ENCODE results near the gene SLC25A22.

SLC25A22 gene

DNA sequence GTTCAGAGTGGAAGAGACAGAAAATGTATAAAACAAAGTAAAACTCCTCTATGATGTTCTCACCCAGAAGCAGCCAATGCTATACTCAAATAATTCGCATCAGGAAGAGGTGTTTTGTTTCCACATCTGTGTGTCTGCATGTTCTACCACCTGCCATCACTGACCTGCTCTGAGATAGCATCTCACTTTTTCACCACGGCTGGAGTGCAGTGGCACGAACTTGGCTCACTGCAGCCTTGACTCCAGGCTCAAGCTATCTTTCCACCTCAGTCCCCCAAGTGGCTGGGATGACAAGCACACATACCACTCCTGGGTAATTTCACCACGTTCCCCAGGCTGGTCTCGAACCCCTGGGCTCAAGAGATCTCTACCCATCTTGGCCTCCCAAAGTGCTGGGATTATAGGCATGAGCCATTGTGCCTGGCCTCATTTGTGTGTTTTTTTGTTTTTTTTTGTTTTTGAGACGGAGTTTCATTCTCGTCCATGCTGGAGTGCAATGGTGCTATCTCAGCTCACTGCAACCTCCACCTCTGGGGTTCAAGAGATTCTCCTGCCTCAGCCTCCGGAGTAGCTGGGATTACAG, 36.5 kb downstream of the SLC25A22 start:
- in situ Hi-C loops (cut with MboI; ENCODE audit: low sequenced_read_pairs) = no loop called here

DNA sequence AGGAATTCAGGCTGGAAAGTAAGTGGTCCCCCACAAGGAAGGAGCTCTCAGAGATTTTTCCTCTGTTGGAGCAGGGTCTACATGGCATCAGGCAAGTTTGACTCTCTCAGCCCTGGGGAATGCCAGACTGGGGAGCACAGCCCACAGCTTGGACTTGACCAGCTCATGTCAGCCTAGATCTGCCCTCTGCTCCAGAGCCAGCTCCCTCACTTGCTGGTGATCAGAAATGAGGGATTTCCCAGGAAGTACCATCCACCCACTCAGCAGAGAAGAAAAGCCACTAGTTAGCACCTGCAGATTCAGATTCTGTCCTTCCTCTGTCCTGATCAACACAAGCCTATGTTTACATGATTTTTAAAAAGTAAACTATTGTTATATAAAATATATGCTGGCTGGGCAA, 37.8 kb downstream of the SLC25A22 start:
- in situ Hi-C loops (cut with MboI; ENCODE audit: low sequenced_read_pairs) = no loop called here

- in situ Hi-C loops (cut with MboI; ENCODE audit: low sequenced_read_pairs) = no loop called here
Observed at GRCh38 chr11:749731-750130, 48.4 kb downstream of the SLC25A22 start.

- in situ Hi-C loops (cut with MboI; ENCODE audit: low sequenced_read_pairs) = no loop called here
Observed at GRCh38 chr11:748007-748359, 50.1 kb downstream of the SLC25A22 start.

- in situ Hi-C loops (cut with MboI; ENCODE audit: low sequenced_read_pairs) = no loop called here
Observed at GRCh38 chr11:747158-748006, 50.7 kb downstream of the SLC25A22 start, which contains the start of gene TALDO1. Gene TALDO1, plus strand, starts transcription at chr11:747464. Its CDS starts 18 bp downstream, at chr11:747482.

DNA sequence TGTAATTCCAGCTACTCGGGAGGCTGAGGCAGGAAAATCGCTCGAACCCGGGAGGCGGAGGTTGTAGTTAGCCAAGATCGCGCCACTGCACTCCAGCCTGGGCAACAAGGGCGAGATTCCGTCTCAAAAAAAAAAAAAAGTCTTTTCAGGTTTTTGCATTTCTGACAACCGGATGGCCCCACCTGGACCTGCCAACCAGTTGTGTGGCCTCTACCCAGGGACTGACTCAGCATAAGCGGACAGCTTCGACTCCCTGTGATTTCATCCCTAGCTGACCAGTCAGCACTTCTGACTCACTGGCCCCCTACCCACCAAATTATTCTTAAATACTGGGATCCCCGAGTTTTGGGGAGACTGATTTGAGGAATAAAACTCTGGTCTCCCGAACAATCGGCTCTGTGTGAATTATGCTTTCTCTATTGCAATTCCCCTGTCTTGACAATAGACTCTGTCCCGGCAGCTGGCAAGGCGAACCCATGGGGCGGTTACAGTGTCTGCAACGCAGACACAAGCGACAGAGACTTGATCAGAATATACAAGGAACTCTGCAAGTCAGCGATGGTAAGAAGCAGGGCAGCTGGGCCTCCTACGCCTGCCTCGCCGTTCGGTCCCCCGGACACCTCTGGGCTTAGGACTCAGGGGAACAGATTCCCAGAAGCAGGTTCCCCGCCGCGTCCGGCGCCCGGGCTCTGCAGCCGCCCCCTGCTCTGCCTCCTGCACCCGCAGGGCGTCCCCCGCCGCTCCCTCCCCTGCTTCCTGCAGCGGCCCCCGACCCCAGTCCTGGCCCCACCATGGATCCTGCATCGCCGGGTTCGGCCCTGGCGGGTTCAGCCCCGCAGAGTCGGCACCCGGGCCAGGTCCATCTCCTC, 51.6 kb downstream of the SLC25A22 start:
- in situ Hi-C loops (cut with MboI; ENCODE audit: low sequenced_read_pairs) = no loop called here

DNA sequence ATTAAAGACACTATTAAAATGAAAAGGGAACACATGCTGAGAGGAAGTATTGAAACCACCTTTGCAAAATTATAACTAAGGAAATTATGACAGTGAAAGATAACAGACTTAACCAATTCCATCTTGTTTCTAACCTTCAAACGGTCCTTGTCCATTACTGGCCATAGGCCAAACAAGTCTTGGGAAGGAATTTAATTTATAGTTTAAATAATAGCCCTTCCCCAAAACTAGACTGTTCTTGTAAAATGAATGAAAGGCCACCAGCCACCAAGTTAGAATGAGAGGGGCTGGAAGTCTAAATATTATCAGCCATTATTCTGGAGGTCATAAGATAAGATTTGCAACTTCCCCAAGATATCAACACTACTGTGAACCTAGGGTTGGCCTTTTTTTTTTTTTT, 52.7 kb downstream of the SLC25A22 start:
- in situ Hi-C loops (cut with MboI; ENCODE audit: low sequenced_read_pairs) = no loop called here

- in situ Hi-C loops (cut with MboI; ENCODE audit: low sequenced_read_pairs) = no loop called here
Observed at GRCh38 chr11:742571-743201, 55.4 kb downstream of the SLC25A22 start.

DNA sequence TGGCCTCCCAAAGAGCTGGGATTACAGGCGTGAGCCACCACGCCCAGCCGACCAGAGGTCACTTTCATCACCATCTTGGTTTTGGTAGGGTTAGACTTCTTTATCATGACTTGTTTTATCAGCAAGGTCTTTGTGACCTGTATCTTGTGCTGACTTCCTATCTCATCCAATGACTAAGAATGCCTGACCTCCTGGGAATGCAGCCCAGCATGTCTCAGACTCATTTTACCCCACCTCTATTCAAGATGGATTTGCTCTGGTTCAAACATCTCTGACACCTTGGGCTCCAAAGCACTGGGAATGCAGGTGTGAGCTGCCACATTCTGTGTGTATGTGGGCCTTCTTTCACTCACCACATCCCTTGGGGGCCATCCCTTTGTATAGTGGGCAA, 55.9 kb downstream of the SLC25A22 start:
- in situ Hi-C loops (cut with MboI; ENCODE audit: low sequenced_read_pairs) = no loop called here

Measured in HL-60/S4 (cell line).